ENCODE measurements around the gene CSF2.
"Not testable (repeated sequence)": the region's sequence is repeated elsewhere in the genome, so short reads cannot be mapped to it uniquely, and the experiment has no call there.

Gene CSF2

DNA sequence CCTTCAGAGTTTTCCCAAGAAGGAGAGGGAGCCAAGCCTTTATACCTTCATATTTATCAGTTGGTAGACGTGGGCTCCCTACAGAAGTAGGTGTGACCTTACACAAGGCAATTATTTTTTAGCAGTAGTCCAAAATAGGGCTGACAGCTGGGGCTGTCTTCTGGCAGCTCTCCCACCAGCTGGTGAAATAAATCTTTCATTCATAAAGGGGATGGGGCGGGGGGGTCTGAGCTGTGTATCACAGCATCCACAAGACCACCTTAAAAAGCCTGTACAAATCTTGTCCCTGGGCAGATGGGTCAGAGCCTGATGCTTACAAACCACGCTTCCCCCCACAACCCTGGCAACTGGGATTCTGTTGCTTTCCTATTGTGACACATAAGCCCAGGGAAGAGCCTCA, 19.7 kb downstream of the CSF2 start:
- DNase-seq, result no peak

DNA sequence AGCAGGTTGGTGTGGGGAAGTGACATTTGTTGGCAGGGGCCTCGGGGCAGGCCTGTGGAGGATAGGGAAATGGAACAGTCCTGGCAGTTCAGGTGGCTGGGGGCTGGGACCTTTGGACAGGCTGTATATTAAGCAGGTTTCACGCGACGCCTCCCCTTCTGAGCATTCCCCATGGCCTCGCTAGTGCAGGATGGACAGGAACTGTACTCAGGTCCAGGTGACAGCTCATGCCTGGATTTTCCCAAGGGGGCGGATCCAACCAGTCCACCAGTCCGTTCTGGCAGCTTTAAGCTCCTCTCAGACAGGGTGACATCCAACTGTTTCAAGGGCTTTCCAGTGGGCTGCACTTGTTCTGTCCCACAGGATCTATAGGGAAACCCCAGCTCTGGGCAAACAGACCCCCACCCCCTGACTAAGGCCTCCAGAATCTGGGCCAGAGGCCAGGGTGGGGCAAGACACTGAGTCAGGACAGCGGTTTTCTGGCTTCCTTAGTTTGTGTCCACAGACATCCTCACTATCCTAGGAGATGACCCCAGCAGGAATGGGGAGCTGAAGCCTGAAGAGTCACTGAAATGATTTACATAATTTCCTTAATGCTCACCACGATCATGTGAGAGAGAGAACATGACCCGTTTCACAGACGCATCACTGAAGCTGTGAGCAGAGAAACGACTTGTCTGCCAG, 20.9 kb downstream of the CSF2 start:
- no peak for DNase-seq

DNA sequence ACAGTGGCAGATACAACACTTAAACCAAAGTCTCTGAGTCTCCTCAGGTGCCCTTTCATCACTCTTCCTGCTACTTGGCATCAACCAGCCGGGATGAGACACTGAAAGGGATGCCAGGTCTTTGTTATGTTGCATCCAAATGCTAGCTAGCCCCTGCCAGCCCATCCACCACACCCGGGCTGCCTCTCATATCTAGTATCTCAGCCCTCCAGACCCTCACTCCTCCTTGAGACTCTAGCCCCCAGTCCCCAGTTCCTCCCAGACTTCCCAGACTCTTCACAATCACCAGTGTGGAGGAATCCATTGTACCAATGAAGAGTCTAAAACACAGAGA, 21.5 kb downstream of the CSF2 start:
- no peak for DNase-seq

DNA sequence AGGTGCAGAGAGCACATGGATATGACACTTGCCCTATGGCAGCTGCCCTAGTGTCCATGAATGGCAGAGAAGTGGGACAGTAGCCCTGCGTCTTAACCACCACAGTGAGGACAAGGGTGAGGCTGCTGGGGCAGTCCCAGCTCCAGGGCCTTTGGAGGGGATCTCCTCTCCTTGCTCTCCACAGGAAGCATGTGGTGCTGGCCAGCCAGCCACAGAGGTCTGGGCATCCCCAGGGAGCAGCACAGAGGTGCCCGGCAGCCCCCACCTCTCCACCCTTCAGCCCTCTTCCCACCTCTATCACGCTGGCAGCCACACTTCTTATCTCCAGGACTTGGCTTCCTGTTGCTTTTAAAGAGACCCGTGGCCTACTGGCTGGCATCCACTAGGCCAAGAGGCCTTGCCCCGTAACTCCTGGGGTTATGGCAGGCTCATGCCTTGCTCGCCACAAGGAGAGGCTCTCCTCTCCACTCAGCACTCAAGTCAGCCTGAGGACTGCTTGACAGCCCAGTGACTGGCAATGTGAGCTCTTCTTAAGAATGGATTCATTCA, 21.9 kb downstream of the CSF2 start:
- DNase-seq, result no peak

DNA sequence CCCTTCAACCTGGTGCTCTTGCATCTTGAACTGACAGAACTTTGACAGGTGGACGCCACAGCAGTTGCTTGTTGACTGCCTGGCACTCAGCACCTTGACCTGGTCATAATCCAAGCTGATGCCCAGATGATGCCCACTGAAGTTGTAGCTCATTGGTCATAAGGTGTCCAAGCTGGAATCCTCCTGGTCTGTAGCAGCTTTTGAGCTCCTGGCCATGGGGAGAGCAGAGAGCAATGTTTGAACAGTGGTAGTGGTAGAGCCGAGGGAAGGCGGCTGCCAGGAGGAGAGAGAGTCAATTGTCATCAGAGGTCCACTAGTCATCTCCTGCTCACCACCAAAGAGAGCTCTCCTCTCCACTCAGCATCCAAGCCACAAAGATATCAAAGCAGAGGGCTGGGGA, 23.3 kb downstream of the CSF2 start:
- DNase-seq, result no peak

DNA sequence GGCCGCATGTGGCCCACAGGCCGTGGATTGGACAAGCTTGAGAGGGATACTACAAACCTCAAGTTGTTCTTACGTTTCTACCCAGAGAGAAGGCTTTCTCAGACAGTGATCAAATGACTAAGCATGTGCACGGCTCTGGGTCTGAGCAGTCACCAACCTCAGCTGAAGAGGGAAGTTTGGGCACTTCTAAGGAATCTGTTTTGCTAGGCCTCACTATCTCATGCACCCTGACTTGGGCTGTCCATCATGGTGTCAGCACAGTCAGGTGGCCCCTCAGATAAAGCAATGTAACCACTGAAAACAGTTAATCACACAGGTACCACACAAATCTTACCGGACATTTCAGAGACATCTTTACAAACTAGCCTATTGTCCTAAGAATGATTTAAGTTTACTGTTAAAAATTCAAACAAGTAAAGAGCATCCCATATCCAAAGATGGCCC, 24.6 kb downstream of the CSF2 start:
- DNase-seq, result peak in 1 of 5 donors; percentile 50

DNA sequence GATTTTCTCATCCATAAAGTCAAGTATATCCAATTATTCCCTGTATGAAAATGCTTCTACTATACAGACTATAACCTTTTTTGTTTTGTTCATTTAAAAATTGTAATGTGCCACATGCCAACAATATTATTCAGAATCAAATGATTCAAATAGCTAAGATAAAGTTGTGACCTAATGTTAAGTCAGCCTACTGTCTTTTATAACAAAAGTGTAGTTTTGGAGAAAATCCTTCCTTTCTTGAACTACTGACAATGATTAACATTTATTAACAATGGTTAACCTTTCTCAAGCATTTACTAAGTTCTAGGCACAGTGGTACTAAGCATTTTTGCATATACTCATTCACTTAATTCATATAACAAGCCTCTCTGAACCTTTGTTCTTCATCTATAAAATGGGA, 25.0 kb downstream of the CSF2 start:
- DNase-seq, result no peak

DNA sequence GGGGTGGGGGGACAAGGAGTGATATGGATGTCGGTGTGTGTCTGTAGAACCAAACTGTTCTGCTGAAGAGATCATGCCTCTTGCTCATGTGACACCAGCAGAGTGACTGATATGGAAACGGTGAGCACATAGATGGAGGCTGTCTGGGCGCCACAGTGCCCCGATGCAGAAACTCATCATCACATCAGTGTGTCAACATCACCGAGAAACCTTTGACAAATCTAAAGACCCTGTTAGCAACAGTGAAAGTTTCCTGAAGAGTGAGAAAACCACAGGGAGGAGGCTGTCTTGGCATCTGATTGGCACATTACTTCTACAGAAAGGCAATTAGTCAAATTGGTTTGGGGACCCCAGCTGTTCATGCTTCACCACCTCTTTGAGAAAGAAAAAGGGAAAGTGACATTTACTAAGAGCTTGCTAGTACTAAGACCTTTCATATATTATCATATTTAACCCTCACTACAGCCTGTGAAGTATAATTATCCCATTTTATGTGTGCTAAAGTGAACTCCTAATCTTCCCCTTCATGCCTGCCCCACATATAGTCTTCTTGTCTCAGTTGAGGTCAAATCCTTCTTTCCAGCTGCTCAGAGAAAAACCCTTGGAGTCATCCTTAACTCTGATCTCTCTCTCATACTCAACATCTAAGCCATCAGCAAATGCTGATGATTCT, 25.6 kb downstream of the CSF2 start:
- DNase-seq, result peak in 1 of 5 donors; percentile 83

DNA sequence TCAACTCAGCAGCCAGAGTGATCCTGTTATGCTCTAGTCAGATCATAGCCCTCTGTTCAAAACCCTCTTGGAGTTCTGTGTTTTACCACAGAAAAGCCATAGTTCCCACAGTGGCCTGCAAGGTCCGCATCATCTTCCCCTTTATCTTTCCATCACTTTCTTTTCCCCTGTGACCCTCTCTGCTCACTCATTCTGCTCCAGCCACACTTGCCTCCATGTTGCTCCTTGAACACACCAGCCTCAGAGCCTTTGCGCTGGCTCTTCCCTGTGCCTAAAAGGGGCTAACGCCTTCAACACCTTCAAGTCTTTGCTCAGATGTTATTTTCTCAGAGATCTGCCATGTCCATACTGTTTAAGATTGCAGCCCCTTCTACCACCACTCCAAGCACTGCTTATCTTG, 26.3 kb downstream of the CSF2 start:
- DNase-seq, result no peak

DNA sequence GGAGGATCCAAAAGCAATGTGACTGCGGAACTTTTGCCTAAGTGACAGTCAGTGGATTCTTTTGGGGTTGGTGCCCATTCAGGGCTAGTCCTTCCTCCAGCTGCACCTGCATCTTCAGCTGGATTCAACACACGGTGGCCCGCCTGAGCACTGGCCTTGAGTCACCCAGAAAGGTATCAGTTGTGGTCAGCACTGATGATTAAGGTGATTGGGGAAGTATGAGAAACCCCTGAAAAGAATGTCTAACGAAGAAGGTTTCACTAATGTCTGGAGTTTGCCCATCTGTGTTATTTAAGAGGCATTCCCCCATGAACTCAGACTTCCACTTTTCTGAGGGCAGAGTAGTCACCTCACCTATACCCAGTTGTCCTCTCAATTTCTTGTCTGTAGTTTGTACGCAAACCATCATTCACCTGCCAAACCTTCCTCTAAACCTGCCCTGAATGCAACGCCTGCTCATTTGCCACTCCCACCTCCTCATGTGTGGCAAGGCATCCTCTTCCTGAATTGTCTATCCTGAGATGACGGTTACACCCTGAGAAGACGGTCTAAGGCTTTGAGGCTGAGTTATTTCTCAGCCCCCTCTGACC, 27.2 kb downstream of the CSF2 start:
- DNase-seq, result peak in 1 of 5 donors; percentile 17

DNA sequence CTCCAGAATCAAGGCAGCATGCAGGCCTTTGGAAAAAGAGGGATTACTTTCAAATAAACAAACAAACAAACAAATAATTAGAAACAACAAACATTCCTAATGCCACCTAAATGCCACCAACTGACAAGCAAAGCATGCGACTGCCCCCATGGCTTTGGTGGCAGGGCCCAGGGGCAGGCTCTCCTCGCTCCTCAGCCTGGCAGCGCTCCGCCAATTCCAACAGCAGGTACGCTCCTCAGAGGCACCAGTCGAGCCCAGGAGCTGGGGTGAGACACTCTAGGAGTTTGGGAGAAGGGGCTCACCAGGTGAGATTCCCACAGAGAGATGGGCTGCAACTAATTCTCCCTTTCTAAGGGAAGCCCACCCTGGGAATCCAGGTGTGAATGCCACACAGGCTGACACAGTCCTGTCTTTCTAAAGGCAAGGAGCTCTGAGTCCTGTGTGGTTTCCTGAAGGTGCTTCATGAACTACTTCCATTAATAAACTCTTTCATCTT, 27.8 kb downstream of the CSF2 start:
- DNase-seq, result no peak

DNA sequence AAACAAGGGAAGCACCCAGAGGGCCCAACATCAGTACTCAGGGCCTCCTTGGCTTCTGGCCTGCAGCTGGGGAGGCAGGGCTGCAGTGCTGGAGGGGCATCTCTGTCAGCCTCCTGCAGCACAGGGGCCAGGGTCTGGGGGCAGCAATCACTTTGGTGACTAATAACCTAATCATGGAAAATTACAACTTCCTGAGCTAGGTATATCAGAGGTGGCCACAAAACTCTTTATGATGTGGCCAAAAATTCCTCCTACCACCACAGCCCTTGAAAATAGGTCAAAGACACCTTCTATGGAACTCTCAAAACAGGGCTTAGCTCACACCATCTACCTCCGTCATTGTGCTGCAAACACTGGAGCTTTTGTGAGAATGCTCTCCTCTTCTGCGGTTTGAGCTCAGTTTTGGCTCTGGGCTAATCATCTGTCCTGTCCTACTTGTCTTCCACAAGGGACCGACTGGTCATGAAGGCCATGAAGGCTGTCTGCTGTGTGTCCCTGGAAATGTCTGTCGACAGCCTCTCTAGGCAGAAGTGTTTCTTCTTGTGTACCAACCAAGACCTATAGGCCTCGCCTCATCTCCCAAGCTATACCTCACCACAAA, 28.6 kb downstream of the CSF2 start:
- peak in 3 of 5 donors; percentile 22 to 64 (median 24) for DNase-seq

DNA sequence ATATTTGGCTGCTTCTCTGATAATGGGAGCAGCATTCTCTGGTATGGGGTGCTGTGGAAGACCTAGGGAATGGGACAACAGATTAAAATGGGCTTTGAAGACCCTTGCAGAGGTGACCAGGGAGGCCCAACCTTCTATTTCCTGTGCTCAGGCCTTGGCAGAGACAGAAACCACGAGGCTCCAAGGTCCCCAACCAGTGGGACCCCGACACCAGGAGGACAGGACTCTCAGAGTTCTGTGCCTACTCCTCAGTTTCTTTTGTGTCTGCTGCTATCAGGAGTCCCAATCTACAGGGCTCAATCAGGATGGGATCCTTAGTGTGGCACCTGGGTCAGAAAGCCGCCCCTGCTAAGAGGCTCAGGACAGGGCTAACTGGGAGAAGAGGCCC, 29.3 kb downstream of the CSF2 start:
- no peak for DNase-seq

DNA sequence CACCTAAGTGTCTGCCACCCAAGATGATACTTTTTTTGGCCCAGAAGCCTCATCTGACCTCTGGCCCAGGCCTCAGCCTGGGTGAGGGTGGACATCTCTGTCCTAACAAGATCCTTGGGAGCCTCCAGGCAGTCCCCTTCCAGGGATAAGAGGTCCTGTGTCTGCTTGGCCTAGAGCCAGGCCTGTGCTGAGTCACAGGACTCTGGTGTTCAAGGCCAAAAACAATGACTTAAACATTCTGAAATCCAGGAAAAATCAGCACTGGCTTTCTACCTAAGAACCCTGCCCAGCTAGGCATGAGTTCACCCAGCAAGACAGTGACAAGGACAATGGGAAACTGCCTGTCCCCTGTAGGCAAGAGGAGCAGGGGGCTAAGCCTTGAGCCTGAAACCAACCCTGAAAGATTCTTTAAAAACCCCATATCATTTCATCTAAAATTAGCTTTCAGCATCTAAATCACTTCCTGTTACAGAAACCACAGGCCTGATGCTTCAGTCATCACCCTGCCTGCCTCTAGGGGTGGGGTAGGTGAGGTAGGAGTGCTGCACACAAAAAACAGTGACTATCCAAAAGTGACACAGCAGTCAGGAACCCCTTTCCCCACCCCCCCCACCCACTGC, 29.9 kb downstream of the CSF2 start:
- peak; percentile 40 to 93 (median 55) for DNase-seq

DNA sequence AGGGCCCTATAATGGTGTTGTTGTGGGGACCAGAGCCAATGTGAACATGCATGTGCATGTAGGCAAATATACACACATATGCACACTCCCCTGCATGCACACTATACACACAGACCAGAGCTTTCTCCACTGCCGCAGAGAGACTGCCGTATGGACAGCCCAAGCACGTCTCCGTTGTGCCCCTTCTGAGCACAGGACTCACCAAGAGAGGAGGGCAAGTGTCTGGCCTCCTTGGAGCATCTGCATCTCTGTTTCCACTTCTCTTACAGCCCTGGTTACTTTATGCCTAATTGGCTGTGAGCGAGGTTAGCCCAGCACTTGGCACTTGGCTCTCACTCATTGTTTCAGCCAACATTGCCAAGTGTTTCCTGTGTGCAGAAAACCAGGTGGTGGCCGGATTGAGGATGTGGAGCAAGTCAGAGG, 30.4 kb downstream of the CSF2 start:
- DNase-seq, result peak in 1 of 5 donors; percentile 69

DNA sequence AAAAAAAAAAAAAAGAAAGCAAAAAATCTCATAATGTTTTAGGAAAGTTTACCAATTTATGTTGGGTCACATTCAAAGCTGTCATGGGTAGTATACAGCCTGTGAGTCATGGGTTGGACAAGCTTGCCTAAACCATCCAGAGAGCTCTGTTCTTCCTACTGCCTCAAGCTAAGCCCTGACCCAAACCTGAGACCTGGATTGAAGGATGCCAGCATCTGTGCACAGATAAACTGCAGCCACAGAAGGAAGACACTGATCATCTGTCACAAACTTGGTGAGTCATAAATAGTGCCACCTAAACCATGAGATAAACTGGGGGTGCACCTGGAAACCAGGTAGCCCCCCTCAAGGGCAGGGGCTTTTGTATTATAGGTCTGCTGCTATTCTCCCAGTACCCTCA, 31.0 kb downstream of the CSF2 start:
- no peak for DNase-seq

DNA sequence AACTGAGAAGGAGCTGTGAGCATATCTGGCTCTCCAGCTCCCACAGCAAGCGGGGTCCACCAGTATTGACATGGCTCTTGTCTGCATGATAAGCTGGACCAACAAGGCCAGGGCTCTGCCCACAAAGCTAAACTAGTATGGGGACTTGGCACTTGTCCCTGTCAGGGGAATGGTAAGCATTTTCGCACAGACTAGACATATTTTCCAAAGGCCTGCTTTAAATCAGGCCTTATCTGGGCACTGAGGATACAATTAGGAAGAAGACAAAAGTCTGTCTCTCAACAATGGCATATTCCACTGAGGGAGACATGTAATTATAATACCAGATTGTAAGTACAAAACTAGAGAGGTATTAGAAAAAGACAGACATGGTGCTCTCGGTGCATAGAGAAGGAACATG, 32.1 kb downstream of the CSF2 start:
- DNase-seq, result no peak

DNA sequence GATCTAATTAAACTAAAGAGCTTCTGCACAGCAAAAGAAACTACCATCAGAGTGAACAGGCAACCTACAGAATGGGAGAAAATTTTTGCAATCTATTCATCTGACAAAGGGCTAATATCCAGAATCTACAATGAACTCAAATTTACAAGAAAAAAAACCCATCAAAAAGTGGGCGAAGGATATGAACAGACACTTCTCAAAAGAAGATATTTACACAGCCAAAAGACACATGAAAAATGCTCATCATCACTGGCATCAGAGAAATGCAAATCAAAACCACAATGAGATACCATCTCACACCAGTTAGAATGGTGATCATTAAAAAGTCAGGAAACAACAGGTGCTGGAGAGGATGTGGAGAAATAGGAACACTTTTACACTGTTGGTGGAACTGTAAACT, 34.9 kb downstream of the CSF2 start:
- not testable (repeated sequence) for DNase-seq

DNA sequence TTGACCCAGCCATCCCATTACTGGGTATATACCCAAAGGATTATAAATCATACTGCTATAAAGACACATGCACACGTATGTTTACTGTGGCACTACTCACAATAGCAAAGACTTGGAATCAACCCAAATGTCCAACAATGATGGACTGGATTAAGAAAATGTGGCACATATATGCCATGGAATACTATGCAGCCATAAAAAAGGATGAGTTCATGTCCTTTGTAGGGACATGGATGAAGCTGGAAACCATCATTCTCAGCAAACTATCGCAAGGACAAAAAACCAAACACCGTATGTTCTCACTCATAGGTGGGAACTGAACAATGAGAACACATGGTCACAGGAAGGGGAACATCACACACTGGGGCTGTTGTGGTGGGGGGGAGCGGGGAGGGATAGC, 35.4 kb downstream of the CSF2 start:
- not testable (repeated sequence) for DNase-seq

DNA sequence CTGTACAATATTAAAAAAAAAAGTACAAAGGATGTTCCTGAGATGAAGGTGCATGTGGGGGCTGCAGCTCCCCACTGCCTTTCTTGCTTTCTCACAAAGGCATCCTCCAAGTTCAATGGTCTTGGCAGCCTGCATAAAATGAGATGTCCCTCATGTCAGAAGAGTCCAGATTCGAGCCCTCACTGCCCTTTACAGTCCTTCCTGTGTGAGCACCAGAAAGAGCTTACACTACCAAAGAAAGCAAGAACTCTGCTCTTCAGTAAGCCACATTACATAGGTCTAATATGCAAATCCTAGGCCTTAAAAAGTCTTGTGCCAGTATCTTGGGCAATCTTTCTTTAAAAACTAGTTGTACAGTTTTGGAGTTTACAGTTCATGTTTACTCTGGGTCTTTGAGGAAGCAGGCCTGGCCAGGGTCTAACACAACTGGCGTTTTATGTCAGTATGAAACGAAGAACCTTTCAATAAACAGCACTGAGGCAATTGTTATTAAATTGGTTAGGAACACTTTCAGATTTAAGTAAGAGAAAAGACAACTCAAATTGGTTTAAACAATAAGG, 36.0 kb downstream of the CSF2 start:
- no peak for DNase-seq

DNA sequence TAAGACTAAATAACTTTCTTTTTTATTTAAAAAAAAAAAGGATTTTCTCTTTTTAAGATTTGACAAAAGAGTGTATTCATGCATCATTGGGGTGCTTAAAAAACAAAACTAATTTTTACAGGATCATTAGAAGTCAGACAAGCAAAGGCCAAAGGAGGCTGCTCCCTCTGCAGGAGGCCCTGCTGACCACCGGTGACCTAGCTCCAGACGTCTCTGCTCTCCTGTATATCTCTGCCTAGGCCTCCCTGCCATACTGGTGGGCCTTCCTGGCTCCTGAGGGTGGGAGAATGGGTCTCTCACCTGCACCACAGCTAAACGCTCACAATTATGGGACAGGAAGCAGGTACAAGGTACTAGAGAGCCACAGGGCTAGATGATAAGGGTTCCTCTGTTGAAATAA, 36.6 kb downstream of the CSF2 start:
- no peak for DNase-seq

DNA sequence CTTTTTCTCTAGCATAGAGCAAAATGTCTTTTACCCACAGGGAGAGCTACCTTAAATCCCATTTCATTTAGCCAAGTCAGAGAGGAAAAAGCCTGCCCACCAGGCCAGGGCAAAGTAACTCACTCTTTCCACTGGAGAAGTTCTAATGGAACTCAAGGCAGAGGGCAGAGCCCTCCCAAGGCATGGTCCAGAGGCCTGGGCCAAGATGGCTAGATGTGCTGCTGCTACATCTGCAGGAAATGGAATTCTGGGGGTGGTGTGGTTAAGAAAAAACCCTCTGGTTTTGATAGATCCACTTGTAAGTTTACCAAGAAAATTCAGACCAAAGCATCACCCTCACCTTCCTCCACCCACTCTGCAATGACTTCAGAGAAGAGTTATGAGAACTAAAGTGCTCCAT, 37.3 kb downstream of the CSF2 start:
- peak in 1 of 5 donors; percentile 48 for DNase-seq

DNA sequence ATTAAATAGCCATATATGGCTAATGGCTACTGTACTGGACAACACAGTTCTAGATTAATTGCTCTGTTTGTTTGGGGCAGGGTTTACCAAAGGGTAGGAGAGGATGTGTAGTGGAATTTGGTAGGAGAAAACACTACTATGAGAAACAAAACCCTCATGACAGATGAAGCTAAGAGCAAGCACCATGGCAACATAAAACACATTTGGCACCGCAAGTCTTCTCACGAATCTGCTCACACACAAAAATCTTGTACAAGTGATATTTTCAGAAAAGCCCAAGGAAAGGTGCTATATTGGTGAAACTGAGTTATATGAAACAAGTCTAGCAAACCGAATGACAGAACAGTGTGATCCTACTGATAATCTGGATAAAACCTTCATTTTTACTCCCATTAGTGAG, 38.5 kb downstream of the CSF2 start:
- no peak for DNase-seq

Data from T-helper 1 cell (primary cell).